Measurements from ENCODE around the gene MARCHF7.

DNA sequence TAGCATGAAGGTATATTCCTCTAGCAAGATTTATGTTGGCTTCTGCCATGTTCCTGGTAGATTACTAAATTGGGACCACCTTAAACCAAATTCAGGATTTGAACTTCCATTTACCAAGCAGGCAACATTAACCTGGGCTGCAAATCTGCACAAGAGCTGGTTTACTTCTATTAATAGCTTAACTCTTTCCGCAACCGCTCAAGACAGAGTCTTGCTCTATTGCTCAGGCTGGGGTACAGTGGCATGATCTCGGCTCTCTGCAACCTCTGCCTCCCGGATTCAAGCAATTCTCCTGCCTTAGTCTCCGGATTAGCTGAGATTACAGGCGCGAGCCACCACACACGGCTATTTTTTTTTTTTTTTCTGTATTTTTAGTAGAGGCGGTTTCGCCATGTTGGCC is 8.4 kb downstream of the MARCHF7 start:
- TF ChIP-seq POLR2A (IDR thresholded peaks at IDR 0.05; ENCODE audit: low read length), result no peak
- TF ChIP-seq GATA1 (IDR thresholded peaks at IDR 0.05; ENCODE audit: low read depth, low read length), result no peak

Measured in erythroblast (primary cell).